Measurements from ENCODE around the gene ARID3B. TPM values are rescaled to one million over a fixed set of nuclear protein-coding genes. Genes with fewer than 3 reads are reported as not detected.

The ARID3B gene
- total RNA-seq, 1 donor from 2014 or later, result 2.0 TPM

GRCh38 chr15:74642348-74642733 is 101.3 kb downstream of the ARID3B start:
- H3K27me3 ChIP-seq (ENCODE audit: low read depth), result no peaks in the 10 kb centered on the region
- no peaks in the 10 kb centered on the region for H3K9me3 ChIP-seq (replicated peaks)
- DNase-seq, result no peak
- no peak for TF ChIP-seq CTCF (IDR thresholded peaks at IDR 0.05; ENCODE audit: borderline replicate concordance)
- H3K27ac ChIP-seq (replicated peaks), result peak overlapping the region; percentile 66
- peaks cover 36% of the 10 kb centered on the region for H3K36me3 ChIP-seq
- H3K4me3 ChIP-seq, result no peak overlapping the region
- intact Hi-C loops (cut with micrococcal nuclease), result no loop called here
- peaks cover 58% of the 10 kb centered on the region for H3K4me1 ChIP-seq

- TF ChIP-seq CTCF (IDR thresholded peaks at IDR 0.05; ENCODE audit: borderline replicate concordance), result no peak
- DNase-seq, result no peak
- Histone ChIP-seq H3K27me3 (ENCODE audit: low read depth) (no peaks in the 10 kb centered on the region), H3K27ac (replicated peaks) (peak overlapping the region; percentile 66), H3K9me3 (replicated peaks) (no peaks in the 10 kb centered on the region), H3K36me3 (peaks cover 36% of the 10 kb centered on the region), H3K4me3 (no peak overlapping the region), H3K4me1 (peaks cover 59% of the 10 kb centered on the region)
- intact Hi-C loops (cut with micrococcal nuclease), result no loop called here
Observed at GRCh38 chr15:74642734-74643664, 102.0 kb downstream of the ARID3B start.

GRCh38 chr15:74643665-74644204 is 102.7 kb downstream of the ARID3B start:
- H3K4me3 ChIP-seq, result no peak overlapping the region
- peak overlapping the region; percentile 66 for H3K27ac ChIP-seq (replicated peaks)
- H3K36me3 ChIP-seq, result peaks cover 31% of the 10 kb centered on the region
- intact Hi-C loops (cut with micrococcal nuclease), result no loop called here
- H3K9me3 ChIP-seq (replicated peaks), result no peaks in the 10 kb centered on the region
- no peak for DNase-seq
- no peaks in the 10 kb centered on the region for H3K27me3 ChIP-seq (ENCODE audit: low read depth)
- no peak for TF ChIP-seq CTCF (IDR thresholded peaks at IDR 0.05; ENCODE audit: borderline replicate concordance)
- H3K4me1 ChIP-seq, result peaks cover 66% of the 10 kb centered on the region

- DNase-seq, result no peak
- Histone ChIP-seq H3K9me3 (replicated peaks) (no peaks in the 10 kb centered on the region), H3K27me3 (ENCODE audit: low read depth) (no peaks in the 10 kb centered on the region), H3K4me3 (no peak overlapping the region), H3K27ac (replicated peaks) (no peak overlapping the region), H3K4me1 (peaks cover 72% of the 10 kb centered on the region), H3K36me3 (peaks cover 13% of the 10 kb centered on the region)
- intact Hi-C loops (cut with micrococcal nuclease), result no loop called here
- no peak for TF ChIP-seq CTCF (IDR thresholded peaks at IDR 0.05; ENCODE audit: borderline replicate concordance)
Observed at GRCh38 chr15:74646480-74646879, 105.5 kb downstream of the ARID3B start.

Other genes with a start within 250 kb of the ARID3B start
- 0.27 TPM for gene CYP11A1, start 173.6 kb upstream of the ARID3B start, total RNA-seq
- 1.5 TPM for gene SEMA7A, start 107.3 kb upstream of the ARID3B start, total RNA-seq
- gene UBL7, start 80.1 kb upstream of the ARID3B start, total RNA-seq, result 52.3 TPM
- gene CLK3, start 74.6 kb downstream of the ARID3B start, total RNA-seq, result 53.1 TPM
- 17.2 TPM for gene EDC3, start 154.8 kb downstream of the ARID3B start, total RNA-seq
- 0.41 TPM for gene CYP1A1, start 184.3 kb downstream of the ARID3B start, total RNA-seq
- not detected for gene CYP1A2, start 207.6 kb downstream of the ARID3B start, total RNA-seq
- 34.0 TPM for gene CSK, start 240.9 kb downstream of the ARID3B start, total RNA-seq

Data from left ventricle myocardium inferior (tissue), 1 donor.